Left forelimb (tissue), 1 donor: Measurements from ENCODE around the gene ZNF362.
"Not testable (repeated sequence)": the region's sequence is repeated elsewhere in the genome, so short reads cannot be mapped to it uniquely, and the experiment has no call there.

Source experiments
- DNase-seq: peaks from one replicate; pipeline ENCODE4 v3.0.0-alpha.2; 2018; ENCODE audit warnings: low spot score

The ZNF362 gene

DNA sequence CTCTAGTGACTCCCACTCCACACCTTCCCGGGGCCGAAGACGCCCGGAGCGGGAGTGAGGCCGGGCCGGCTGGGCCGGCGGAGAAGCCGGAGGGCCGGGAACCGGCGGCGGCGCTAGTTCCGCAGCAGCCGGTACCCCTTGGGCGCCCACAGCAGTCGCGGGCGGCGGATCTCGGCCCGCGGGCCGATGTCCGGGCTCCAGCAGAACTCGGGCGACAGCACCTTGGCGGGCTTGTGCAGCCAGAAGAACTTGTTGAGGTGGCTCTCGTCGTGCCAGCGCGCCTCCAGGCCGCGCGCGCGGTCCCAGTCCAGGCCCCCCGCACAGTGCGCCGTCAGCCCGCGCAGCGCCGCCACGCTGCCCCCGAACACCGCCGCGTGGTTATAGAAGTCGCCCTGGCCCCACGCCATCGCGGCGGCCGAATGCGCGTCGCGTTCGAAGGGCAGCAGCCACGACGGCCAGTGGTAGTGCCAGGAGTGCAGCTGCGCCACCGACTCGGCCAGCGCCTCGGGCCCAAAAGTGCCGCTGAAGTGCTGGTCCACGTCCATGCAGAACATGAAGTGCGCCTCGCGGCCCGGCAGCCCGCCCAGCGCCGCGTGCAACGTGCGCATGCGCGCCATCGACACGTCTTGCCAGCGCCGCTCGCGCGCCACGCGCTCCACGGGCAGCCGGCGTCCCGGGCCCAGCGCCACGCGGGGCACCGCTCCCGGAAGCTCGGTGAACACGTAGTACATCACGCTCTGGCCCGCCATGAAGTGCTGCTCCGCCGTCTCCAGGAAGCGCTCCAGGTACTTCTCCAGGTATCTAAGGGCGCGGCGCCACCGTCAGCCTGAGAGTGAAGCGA is 50.6 kb downstream of the ZNF362 start:
- no peak for DNase-seq

DNA sequence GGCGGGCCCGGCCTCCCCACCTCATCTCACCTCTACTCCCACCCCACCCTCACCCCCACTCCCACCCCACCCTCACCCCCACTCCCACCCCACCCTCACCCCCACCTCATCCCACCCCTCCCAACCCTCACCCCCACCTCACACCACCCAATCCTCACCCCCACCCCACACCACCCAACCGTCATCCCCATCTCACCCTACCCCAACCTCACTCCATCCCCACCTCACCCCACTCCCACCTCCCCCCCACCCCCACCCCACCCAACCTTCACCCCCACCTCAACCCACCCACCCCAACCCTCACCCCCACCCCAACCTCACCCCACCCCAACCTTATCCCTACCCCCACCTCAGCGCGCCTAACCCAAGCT is 51.2 kb downstream of the ZNF362 start:
- no peak for DNase-seq

DNA sequence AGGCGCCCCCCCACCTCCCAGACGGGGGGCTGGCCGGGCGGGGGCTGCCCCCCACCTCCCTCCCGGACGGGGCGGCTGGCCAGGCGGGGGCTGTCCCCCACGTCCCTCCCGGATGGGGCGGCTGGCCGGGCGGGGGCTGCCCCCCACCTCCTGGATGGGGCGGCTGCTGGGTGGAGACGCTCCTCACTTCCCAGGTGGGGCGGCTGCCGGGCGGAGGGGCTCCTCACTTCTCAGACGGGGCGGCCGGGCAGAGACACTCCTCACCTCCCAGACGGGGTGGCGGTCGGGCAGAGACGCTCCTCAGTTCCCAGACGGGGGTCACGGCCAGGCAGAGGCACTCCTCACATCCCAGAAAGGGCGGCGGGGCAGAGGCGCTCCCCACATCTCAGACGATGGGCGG is 53.1 kb downstream of the ZNF362 start:
- not testable (repeated sequence) for DNase-seq

DNA sequence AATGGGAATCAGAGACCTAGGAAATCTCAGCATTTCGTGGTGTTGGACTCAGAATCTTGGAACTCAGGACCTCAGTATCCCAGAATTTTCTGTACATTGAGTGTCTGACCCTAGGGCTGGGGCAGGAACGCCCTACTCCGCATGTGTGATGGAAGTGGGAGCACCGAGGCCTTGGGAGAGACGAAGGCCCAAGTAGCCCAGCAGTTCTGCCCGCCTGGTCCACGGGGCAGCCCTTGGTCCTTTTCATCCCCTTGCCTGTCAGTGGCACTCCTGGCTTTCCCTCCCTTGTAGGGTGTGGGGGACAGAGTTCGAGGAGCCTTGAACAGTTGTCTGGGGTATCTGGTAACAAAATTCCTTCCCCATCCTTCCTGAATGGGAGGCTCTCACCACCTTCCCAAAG is 54.4 kb downstream of the ZNF362 start:
- no peak for DNase-seq

DNA sequence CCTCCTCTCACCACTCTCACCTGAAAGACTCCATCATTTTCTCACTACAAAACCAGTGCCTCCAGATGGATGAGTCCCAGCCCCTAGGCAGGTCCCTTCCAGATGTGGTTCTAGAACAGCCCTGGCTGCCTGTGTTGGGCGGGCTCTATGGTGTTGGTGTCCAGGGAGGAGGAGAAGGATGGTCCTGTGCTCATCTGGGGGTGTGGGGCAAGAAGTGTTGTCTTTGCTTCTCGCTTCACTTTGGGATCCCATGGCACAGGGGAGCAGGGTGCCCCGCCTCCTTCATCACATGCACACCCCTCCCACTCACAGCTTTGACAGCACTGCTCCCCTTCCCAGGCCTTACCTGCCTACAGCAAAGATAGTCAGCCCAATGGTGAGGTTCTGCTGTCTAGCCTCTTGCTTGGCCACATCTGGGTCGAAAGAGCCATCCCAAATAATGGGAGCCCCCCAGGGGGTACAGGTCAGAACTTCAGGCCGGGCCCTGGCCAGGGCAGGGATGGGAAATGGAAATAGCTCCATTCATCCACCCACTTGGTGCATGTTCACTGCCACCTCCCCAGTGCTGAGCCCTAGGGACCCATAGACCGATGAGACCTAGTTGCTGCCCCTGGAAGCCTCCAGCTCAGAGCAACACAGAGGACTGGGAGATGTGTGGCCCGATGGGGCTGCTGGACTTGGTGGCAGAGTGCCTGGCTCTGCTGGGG is 55.6 kb downstream of the ZNF362 start:
- no peak for DNase-seq

DNA sequence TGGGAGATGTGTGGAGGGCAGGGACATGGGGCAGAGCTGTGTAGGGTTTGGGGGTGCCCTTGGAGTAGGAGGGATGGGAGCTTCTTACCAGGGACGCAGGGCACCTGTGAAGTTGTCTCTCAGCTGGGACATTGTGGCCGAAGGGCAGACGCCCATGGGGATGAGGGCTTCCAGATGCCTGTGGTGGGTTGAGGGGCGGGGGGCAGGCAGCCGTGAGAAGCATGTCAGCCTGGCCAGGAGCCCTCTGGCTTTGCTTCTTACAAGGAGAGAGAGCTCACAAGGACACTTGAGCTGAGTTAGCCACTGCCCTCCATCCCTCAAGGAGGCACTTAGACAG is 56.1 kb downstream of the ZNF362 start:
- no peak for DNase-seq

DNA sequence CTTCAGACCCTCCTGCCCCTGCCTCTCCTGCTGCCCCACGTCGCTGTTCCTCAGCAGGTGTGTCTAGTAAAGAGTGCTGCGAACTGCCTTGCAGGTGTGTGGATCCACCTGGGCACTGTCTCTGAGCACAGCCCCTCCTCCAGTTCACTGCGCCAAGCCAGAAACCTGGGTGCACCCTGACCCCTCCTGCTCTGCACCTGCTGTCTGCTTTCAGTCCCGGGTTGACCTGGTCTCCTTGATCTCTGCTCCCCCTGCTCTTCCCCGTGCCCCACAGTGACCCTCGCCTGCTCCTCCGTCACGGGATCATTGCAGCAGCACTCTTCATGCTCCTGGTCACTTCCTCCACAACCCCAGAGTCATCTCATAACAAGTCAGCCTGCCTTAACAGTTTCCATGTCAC is 58.1 kb downstream of the ZNF362 start:
- no peak for DNase-seq

DNA sequence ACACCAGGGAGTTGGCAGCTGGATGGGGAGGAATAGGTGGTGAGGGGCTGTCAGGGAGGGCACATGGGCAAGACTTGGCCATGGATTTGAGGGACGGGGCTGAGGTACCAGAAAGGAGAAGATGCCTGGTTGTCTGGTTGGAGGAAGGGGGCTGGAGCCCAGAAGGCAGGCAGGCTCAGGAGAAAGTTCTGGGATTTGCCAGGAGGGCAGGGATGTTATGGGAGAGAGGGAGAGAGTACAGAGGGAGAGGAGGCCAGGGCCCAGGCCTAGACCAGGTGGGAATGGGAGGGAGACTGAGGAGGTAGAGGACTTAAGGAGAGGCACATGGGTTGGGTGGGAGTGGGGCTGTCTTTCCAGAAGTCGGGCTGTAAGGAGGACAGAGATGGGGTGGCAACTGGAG is 60.3 kb downstream of the ZNF362 start:
- DNase-seq, result no peak

DNA sequence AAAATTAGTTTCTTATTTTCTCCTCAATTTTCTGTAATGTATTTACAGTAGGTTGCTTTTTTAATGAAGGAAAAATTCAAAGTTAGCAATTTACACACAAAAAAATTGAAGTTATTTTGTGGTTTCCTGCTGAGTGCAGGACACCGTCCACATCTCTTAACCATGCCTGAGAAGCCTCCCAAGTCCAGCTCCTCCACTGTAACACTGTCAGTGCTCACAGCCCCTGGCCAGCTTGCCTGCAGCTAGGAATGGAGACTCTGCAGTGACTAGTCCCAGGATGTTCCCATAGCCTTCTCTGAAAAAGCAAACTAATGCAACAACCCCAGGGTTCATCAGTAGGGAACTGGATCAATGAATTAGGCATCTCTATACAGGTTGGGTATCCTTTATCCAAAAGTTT is 61.1 kb downstream of the ZNF362 start:
- no peak for DNase-seq

DNA sequence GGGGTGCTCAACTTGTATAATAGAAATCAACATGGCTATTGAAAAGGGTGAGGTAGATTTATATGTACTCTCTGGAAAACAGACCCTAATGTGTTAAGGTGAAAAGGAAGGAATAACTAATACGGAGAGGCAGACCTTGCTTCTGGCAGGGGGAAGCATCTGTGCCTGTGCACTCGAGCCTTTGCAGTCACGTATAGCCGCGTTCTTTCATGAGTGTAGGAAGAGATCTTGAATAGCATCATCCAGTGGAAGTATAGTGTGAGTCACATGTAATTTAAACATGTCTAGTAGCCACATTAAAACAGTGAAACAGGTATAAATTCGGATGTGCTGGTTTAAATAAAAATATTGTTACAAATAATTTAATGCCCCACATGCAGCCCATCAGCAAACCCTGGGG is 61.7 kb downstream of the ZNF362 start:
- DNase-seq, result no peak

DNA sequence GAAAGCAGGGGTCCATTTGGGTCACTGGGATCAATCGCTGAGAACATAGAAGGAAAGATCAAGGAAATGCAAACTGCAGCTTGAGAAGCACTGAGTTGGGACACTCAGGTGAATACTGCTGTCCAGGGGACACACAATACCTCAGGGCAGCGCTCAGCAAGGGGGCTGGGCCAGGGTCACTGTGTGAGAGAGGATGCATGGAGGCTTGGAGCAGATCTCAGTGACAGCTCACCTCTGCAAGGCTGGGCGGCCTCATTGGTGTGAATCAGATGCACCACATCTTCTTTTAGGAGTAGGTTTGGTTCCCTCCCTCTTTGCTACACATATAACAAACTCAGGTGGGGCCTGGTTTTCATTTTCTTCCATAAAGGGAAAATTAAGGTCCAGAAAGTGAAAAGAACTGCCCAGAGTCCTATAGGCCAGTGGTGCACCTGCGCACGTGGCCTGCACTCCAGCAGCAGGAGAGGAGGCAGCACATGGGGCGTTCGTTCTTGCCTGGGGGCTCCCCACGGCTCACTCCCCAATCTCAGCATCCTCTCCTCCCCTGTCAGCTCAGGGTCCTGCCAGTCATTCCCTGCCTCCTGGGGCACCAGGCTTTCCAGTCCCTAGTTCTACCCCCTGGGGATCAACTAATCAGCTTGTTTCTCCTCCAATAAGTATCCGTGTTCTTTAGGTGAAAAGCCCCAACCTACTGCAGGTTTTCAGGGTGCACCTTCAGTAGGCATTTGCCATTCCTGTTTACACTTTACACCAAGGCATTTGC is 63.1 kb downstream of the ZNF362 start:
- DNase-seq, result no peak

DNA sequence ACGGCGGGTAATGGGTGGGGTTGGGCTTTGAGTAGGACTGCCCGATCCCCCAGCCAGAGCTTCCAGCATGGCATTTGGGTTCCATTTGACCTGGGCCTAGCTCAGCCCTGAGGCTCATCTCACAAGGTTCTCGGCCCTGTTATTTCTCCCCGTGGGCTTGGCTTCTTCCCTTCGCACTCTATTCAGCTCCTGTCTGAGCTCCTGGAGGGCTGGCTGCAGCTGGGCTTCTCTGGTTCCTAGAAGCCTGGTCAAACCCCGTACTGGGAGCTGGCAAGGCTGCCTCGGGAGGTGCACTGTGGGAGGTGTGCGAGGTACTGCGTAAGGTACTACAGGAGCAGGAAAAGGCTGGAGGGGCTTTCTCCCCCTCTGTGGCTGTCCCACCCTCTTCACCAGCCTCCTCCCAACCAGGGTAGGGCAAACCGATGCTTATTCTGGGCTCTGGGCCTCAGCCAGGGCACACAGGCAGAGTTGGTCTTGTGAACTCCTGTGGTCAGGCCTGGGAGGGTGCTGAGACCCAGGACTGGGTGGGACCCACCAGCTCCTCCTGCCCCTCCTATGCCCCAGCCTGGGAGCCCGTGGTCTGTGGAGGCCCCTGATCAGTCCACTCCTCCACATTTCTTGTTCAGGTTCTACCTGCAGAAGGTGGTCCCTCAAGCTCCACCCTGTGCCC is 63.8 kb downstream of the ZNF362 start:
- no peak for DNase-seq

DNA sequence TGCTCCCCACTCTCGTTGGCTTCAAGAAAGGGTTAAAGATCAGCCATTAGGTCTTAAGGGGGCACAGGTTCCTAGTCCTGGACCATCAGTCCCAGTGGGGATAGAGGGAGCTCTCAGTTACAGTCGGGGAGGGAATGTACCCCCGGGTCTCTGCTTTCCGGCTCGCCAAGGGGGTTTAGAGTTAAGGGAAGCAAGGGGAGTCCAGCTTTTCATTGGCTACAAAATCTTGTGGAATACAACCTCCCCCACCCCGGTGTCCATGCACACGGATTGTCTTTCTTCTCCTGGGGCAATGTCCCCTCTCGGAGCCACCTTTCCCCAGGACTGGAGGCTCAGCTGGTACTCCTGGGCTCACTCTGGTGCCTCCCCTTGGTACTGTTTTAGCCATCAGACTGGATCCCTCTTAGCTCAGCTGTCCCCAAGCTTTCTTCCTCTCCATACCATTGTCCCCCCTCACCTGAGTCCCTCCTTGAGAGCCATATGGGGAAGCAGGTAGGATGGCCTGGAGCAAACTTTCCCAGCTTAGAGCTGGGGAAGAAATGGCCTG is 64.4 kb downstream of the ZNF362 start, which contains the start of gene A3GALT2:
Gene A3GALT2, minus strand, starts transcription at position 480 of the 547 bp plus-strand sequence. Its CDS starts 0 bp downstream, at position 480.
- no peak for DNase-seq

DNA sequence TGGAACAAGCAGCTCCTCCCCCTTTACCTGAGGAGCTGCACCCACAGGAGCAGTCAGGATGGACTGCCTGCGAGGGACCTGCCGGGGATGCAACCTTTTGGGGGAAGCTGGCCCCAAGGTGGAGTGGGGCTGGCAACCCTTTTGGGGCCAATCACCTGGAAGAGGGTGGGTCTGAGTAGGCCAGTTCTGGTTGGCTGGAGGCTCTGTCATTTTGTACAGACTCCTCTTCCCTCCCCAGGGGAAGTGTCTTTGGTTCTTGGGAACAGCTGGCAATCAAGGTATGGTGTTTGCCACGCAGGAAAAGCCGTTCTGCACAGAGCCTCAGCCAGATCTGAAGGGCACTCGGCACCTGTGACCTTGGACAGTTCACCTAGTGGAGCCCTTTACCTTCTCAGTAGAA is 64.9 kb downstream of the ZNF362 start:
- no peak for DNase-seq

DNA sequence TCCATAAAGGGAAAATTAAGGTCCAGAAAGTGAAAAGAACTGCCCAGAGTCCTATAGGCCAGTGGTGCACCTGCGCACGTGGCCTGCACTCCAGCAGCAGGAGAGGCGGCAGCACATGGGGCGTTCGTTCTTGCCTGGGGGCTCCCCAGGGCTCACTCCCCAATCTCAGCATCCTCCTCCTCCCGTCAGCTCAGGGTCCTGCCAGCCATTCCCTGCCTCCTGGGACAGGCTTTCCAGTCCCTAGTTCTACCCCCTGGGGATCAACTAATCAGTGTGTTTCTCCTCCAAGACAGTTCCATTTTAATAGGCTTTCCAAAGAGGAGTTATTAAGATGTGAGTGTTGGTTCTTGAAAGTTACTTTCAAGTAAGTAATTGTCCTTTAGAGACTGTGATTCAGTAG is 65.8 kb downstream of the ZNF362 start:
- DNase-seq, result no peak

DNA sequence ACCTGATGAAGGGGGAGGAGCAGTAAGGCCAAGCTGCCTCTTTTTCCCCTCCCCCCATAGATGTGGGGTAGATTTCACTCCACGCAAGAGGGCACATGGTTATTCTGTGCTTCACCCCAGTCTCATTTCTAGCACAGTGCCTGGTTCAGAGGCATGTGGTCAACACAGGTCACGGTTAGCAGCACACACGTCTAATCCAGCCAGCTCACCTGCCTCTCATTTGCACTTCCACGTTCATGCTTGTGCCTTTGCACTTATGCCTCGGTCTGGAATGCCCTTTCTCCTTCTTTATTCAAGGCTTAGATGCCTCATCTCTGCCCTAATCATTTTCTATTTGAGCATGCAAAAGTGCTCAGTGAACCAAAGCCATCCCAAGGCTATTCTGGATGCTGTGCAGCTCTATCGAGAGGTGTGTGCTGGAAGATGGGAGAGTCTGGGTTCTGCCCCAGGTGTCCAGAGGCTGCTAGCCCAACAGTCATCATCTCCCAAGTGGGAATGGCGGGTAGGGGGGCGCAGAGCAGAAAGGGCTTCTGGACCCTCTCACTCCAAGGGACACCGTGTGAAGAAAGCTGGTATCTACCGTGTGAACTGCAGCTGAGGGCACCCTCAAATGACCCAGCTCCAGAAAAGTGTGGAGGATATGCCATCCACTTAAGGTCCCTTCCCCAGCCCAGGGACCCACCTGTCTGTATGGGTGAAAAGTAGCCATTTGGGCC is 66.7 kb downstream of the ZNF362 start:
- no peak for DNase-seq

DNA sequence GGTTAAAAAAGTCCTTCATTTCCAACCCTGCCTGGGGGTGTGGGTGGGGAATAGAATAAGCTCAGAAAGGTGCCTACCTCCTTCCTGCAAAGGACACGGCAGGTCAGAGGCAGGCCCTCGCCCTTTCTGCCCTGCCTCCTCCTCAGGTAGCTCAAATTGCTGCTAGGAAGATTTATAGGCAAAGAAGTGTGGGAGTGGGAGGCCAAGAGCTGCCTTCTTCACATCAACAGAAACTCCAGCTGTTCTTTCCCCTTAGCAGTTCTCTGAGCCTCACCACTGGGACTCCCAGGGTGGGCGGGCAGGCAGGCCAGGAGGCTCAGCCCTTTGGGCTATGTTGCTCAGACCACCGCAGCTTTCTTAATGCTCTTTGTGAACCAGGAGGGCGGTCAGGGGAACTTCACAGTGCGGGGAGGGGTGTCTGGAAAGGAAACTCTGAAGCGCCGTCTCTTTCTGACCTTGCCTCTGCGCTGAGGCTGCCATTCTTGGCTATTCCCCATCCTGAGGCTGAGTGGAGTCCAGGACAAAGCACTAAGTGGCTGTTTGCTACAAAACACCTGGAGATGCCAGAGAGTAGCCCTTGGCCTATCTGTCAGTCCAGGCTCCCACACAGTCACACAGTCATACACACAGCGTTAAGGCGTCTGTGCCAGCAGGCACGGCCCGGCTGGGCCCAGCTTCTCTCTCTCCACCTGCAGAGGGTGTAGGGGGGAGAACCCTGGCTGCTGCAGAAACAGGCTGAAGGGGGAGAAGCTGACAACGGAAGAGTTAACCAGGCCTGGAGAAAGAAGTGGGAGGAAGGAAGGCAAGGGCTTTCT is 67.6 kb downstream of the ZNF362 start:
- DNase-seq, result no peak

DNA sequence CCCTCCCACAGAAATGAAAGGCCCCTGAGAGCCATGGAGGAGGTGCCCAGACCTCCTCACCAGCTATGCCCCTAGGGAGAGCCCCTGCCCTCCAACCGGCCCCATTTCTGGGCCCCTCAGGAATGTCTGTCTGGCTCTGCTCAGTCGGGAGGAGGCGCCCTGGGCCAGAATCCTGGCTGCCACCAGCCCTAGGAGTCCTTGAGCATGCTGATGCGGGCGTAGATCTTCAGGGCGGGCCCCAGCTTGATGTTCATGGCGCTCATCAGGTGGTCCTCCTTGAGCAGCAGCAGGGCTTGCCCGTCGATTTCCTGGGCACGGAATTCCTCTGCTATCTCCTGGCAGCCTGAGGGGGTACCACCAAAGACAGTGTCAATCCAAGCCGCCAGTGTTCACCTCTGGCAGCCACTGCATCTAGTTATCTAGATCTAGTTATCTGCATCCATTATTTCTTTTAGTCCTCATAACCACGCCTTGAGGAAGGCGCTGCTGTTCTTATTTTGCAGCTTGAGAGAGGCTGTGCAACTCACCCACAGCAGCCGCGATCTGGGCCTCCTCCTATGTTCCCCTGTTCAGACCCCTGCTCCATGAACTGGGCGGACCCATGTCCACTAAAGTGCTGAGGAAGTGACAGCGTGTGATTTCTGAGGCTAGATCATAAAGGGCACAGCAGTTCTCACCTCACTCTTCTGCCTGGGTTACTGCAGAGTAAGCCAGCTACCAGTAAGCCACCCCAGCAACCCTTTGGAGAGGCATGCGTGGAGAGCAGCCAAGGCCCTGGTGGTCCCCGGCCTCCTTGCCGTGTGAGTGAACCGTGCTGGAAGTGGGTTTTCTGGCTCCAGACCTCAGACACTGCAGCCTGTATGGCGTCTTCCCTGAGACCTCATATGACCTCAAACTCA is 68.6 kb downstream of the ZNF362 start:
- no peak for DNase-seq

DNA sequence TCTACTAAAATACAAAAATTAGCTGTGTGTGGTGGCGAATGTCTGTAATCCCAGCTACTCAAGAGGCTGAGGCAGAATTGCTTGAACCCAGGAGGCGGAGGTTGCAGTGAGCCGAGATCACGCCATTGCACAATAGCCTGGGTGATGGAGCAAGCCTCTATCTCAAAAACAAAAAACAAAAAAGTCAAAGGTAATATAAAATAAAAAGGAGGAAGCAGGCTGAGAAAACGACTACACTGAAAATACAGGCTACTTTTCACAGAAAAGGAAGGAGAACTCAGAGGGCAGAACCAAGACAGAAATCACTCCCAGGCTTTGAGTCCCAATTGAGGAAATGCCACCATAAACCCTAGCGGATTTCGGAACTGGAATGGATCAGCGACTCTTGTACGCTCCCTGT is 70.5 kb downstream of the ZNF362 start:
- DNase-seq, result no peak
